ENCODE data around the gene ZYG11B. TPM values are rescaled to one million over a fixed set of nuclear protein-coding genes. Genes with fewer than 3 reads are reported as not detected.
A peak's percentile ranks its signal among the peaks of the same experiment; 100 is the strongest.
"Not testable (repeated sequence)": the region's sequence is repeated elsewhere in the genome, so short reads cannot be mapped to it uniquely, and the experiment has no call there.

The ZYG11B gene
- total and polyA plus RNA-seq, 2 of the 13 experiments (the other 11 are each of a cell fraction or from before 2014, with no cell fraction given): 6.9 to 17.9 TPM

GRCh38 chr1:52798331-52798730, 72.1 kb downstream of the ZYG11B start:
- no peak for ATAC-seq
- H3K9ac ChIP-seq (ENCODE audit: insufficient read depth, low read depth, low read length): no peak overlapping the region
- H3K4me2 ChIP-seq (ENCODE audit: low read depth, low read length): no peak overlapping the region
- H3K9me3 ChIP-seq (ENCODE audit: low read length): no peaks in the 10 kb centered on the region
- no peak overlapping the region for H3K27ac ChIP-seq (ENCODE audit: extremely low read length, insufficient read depth, low read length)
- CTCF ChIA-PET (ENCODE audit: low intra/inter-chr PET ratio, low total read pairs): no interaction called here
- no peaks in the 10 kb centered on the region for H3K4me1 ChIP-seq (ENCODE audit: insufficient read depth, low read length)
- intact Hi-C loops (cut with micrococcal nuclease; ENCODE audit: unreplicated experiment) (no loop called here), in situ Hi-C loops (cut with HindIII; ENCODE audit: extremely low pct_ligation_motif_present, low pct_unique_long_range_greater_than_20kb) (no loop called here)
- no peaks in the 10 kb centered on the region for H3K27me3 ChIP-seq (ENCODE audit: control insufficient read depth in 1 of 2, insufficient read depth in 2 of 2, low read length in 2 of 2)
- no peak for DNase-seq (ENCODE audit: low spot score)
- POLR2A ChIA-PET: no interaction called here
- peaks cover 3 to 11% of the 10 kb centered on the region in 2 experiments; a peak in 2 of 5 replicates for H3K36me3 ChIP-seq (replicated peaks in 1 of 2; ENCODE audit: control insufficient read depth in 1 of 2, insufficient read depth in 2 of 2, low read length in 2 of 2)
- H4K20me1 ChIP-seq (ENCODE audit: insufficient read depth, low read length): no peaks in the 10 kb centered on the region
- no peak for FAIRE-seq
- no peak for TF ChIP-seq ZBTB42 (CRISPR knock-in tag; IDR thresholded peaks at IDR 0.05)
- H3K4me3 ChIP-seq (replicated peaks in 1 of 3; ENCODE audit: insufficient read depth in 1 of 3, low read depth in 2 of 3, low read length in 3 of 3): no peak overlapping the region
- no peak overlapping the region for H2AFZ ChIP-seq (ENCODE audit: low read length)
- no TSS peak for BruUV-seq (replicated peaks)
- 94% methylated on average over 3 of the region's 3 CpGs for WGBS (ENCODE audit: low lambda C conversion rate)
- H3K79me2 ChIP-seq (ENCODE audit: insufficient read depth, low read length): no peaks in the 10 kb centered on the region

- Histone ChIP-seq H2AFZ (ENCODE audit: low read length) (no peak overlapping the region), H3K4me3 (replicated peaks in 1 of 3; ENCODE audit: insufficient read depth in 1 of 3, low read depth in 2 of 3, low read length in 3 of 3) (no peak overlapping the region), H3K79me2 (ENCODE audit: insufficient read depth, low read length) (no peaks in the 10 kb centered on the region), H3K27ac (ENCODE audit: extremely low read length, insufficient read depth, low read length) (no peak overlapping the region), H3K9me3 (ENCODE audit: low read length) (no peaks in the 10 kb centered on the region), H3K27me3 (ENCODE audit: control insufficient read depth in 1 of 2, insufficient read depth in 2 of 2, low read length in 2 of 2) (no peaks in the 10 kb centered on the region), H3K4me1 (ENCODE audit: insufficient read depth, low read length) (no peaks in the 10 kb centered on the region), H3K4me2 (ENCODE audit: low read depth, low read length) (no peak overlapping the region), H3K9ac (ENCODE audit: insufficient read depth, low read depth, low read length) (no peak overlapping the region), H3K36me3 (replicated peaks in 1 of 2; ENCODE audit: control insufficient read depth in 1 of 2, insufficient read depth in 2 of 2, low read length in 2 of 2) (peaks cover 1 to 17% of the 10 kb centered on the region in 2 experiments; a peak in 2 of 5 replicates), H4K20me1 (ENCODE audit: insufficient read depth, low read length) (no peaks in the 10 kb centered on the region)
- ChIA-PET CTCF (ENCODE audit: low intra/inter-chr PET ratio, low total read pairs) (no interaction called here), POLR2A (no interaction called here)
- ATAC-seq (no peak), DNase-seq (ENCODE audit: low spot score) (no peak), FAIRE-seq (no peak)
- in situ Hi-C loops (cut with HindIII; ENCODE audit: extremely low pct_ligation_motif_present, low pct_unique_long_range_greater_than_20kb) (no loop called here), intact Hi-C loops (cut with micrococcal nuclease; ENCODE audit: unreplicated experiment) (no loop called here)
- TF ChIP-seq ZNF564 (CRISPR knock-in tag; IDR thresholded peaks at IDR 0.05) (no peak), SNAPC4 (CRISPR knock-in tag; IDR thresholded peaks at IDR 0.05) (no peak), HNRNPK (IDR thresholded peaks at IDR 0.05; ENCODE audit: low read depth, low read length, poor library complexity, severe bottlenecking) (peak; percentile 95)
- no TSS peak for BruUV-seq (replicated peaks)
These were observed 74.8 kb downstream of the ZYG11B start for GRCh38 chr1:52801011-52801410.

- H3K27me3 ChIP-seq (ENCODE audit: control insufficient read depth in 1 of 2, insufficient read depth in 2 of 2, low read length in 2 of 2); H4K20me1 ChIP-seq (ENCODE audit: insufficient read depth, low read length); H3K79me2 ChIP-seq (ENCODE audit: insufficient read depth, low read length); in situ Hi-C loops (cut with HindIII; ENCODE audit: extremely low pct_ligation_motif_present, low pct_unique_long_range_greater_than_20kb); H3K27ac ChIP-seq (ENCODE audit: extremely low read length, insufficient read depth, low read length); H2AFZ ChIP-seq (ENCODE audit: low read length); H3K9me3 ChIP-seq (ENCODE audit: low read length); DNase-seq (ENCODE audit: low spot score); FAIRE-seq; BruUV-seq (replicated peaks); intact Hi-C loops (cut with micrococcal nuclease; ENCODE audit: unreplicated experiment); H3K4me3 ChIP-seq (replicated peaks in 1 of 3; ENCODE audit: insufficient read depth in 1 of 3, low read depth in 2 of 3, low read length in 3 of 3); H3K9ac ChIP-seq (ENCODE audit: insufficient read depth, low read depth, low read length); H3K4me2 ChIP-seq (ENCODE audit: low read depth, low read length); ATAC-seq; CTCF ChIA-PET (ENCODE audit: low intra/inter-chr PET ratio, low total read pairs); H3K4me1 ChIP-seq (ENCODE audit: insufficient read depth, low read length): not testable (repeated sequence)
- H3K36me3 ChIP-seq (replicated peaks in 1 of 2; ENCODE audit: control insufficient read depth in 1 of 2, insufficient read depth in 2 of 2, low read length in 2 of 2): peaks cover 1 to 12% of the 10 kb centered on the region in 2 experiments; a peak in 1 of 5 replicates
- POLR2A ChIA-PET: interaction anchor here (0.8 kb wide), 1 partner anchor 21 kb away, joined by 3 read pairs; no protein-coding TSS in a partner anchor
- WGBS (ENCODE audit: low lambda C conversion rate): 100% methylated on average over 3 of the region's 3 CpGs
These were observed 77.8 kb downstream of the ZYG11B start for GRCh38 chr1:52804083-52804482.

All from HepG2 (cell line).